HCT116 (cell line): Measurements from ENCODE around the gene TMTC3. TPM values are rescaled to one million over a fixed set of nuclear protein-coding genes. Genes with fewer than 3 reads are reported as not detected.

ENCODE experiments used
- ATAC-seq: fragments of 200-7000 bp; cut with Tn5 transposase; 2 replicates; pipeline ENCODE4 v1.9.1; 2020; ENCODE audit warnings: mild to moderate bottlenecking, moderate library complexity
- BruUV-seq: library from RNA; stranded (reverse); fragments of 400-500 nt; replicated peaks from 2 replicates; lab custom pipeline; 2021; lab: Mats Ljungman, UMichigan
- CTCF ChIA-PET: fragments of 300-600 bp; sonication (Branson Sonifier 250); formaldehyde crosslinking; loops from one replicate; lab custom pipeline; 2021; ENCODE audit warnings: antibody characterized with exemption; lab: Charles Lee
- POLR2A ChIA-PET: fragments of 300-600, 350-600 bp; sonication (Branson Sonifier 250); formaldehyde crosslinking; loops from one replicate; lab custom pipeline; 2021; ENCODE audit warnings: antibody characterized with exemption; lab: Charles Lee
- RAD21 ChIA-PET, 2 experiments: fragments of 300-600 bp; sonication (Branson Sonifier 250); formaldehyde crosslinking; loops; one replicate each; lab custom pipeline; 2023; ENCODE audit warnings: low total read pairs in 2 of 2; ENCODE audit not compliant: uncharacterized antibody in 2 of 2, unreplicated experiment in 2 of 2, low non-redundant PET in 1 of 2; lab: Charles Lee
- DNase-seq: peaks from one replicate; pipeline ENCODE4 v3.0.0-alpha.2; 2010; ENCODE audit warnings: low read depth, low spot score
- H2AFZ ChIP-seq: fragments of 200-600 bp; shearing (Covaris generic), sonication (generic); 2 replicates; pipeline ENCODE4 v1.6.1; 2017; ENCODE audit warnings: low read depth, mixed run types, mixed read lengths, antibody characterized with exemption, low read length; ENCODE audit not compliant: poor library complexity, severe bottlenecking
- H3K27ac ChIP-seq: 2 replicates; pipeline ENCODE4 v1.5.1; 2012; ENCODE audit warnings: low read depth, low read length
- H3K27me3 ChIP-seq: fragments of 200-600 bp; sonication (generic); 2 replicates; pipeline ENCODE4 v1.6.1; 2016; ENCODE audit warnings: mixed run types, low read length, mixed read lengths; ENCODE audit not compliant: insufficient read depth
- H3K36me3 ChIP-seq, 2 experiments: fragments of 200-500 bp in 1 of 2; fragments of 200-600 bp in 1 of 2; sonication (Bioruptor generic) in 1 of 2; sonication (generic) in 1 of 2; 2 replicates each; pipeline versions ENCODE4 v1.5.1 to v1.6.1; 2014 to 2016; ENCODE audit warnings: low read length in 2 of 2, inconsistent platforms in 1 of 2, mixed read lengths in 1 of 2, mixed run types in 1 of 2; ENCODE audit not compliant: insufficient read depth in 2 of 2, control insufficient read depth in 1 of 2
- H3K4me1 ChIP-seq, 2 experiments: fragments of 200-600 bp in 1 of 2; sonication (generic) in 1 of 2; 2 replicates each; pipeline versions ENCODE4 v1.5.1 to v1.6.1; 2012 to 2017; ENCODE audit warnings: low read length in 2 of 2, inconsistent platforms in 1 of 2, mild to moderate bottlenecking in 1 of 2, mixed read lengths in 1 of 2, mixed run types in 1 of 2, moderate library complexity in 1 of 2; ENCODE audit not compliant: insufficient read depth in 2 of 2, control insufficient read depth in 1 of 2
- H3K4me2 ChIP-seq: fragments of 200-600 bp; sonication (generic); 2 replicates; pipeline ENCODE4 v1.6.1; 2017; ENCODE audit warnings: mixed run types, low read length, mixed read lengths
- H3K4me3 ChIP-seq, 2 experiments: fragments of 200-600 bp in 1 of 2; sonication (generic) in 1 of 2; replicated peaks in 1 of 2; 2 replicates each; pipeline ENCODE4 v1.5.1; 2011 to 2016; ENCODE audit warnings: low read length in 2 of 2, control low read depth in 1 of 2, low read depth in 1 of 2, mild to moderate bottlenecking in 1 of 2, mixed read lengths in 1 of 2, mixed run types in 1 of 2
- H3K79me2 ChIP-seq: fragments of 200-600 bp; sonication (generic); 2 replicates; pipeline ENCODE4 v1.6.1; 2017; ENCODE audit warnings: mild to moderate bottlenecking, mixed run types, low read length, moderate library complexity, mixed read lengths; ENCODE audit not compliant: insufficient read depth
- H3K9ac ChIP-seq: fragments of 200-600 bp; sonication (generic); 2 replicates; pipeline ENCODE4 v1.6.1; 2016; ENCODE audit warnings: low read length, mixed read lengths
- H3K9me2 ChIP-seq: fragments of 200-600 bp; sonication (generic), shearing (Covaris generic); 2 replicates; pipeline ENCODE4 v1.6.1; 2017; ENCODE audit warnings: mixed run types, mild to moderate bottlenecking, moderate library complexity; ENCODE audit not compliant: insufficient read depth
- H3K9me3 ChIP-seq, 2 experiments: fragments of 200-500 bp in 1 of 2; fragments of 200-600 bp in 1 of 2; sonication (Bioruptor generic) in 1 of 2; sonication (generic) in 1 of 2; 2 replicates each; pipeline ENCODE4 v1.6.1; 2014 to 2017; ENCODE audit warnings: low read length in 2 of 2, mixed read lengths in 2 of 2, inconsistent platforms in 1 of 2, low read depth in 1 of 2, mild to moderate bottlenecking in 1 of 2, mixed run types in 1 of 2, moderate library complexity in 1 of 2; ENCODE audit not compliant: control insufficient read depth in 1 of 2, insufficient read depth in 1 of 2
- H4K20me1 ChIP-seq: fragments of 200-600 bp; sonication (generic), shearing (Covaris generic); 2 replicates; pipeline ENCODE4 v1.6.1; 2017; ENCODE audit warnings: mixed run types, mild to moderate bottlenecking, moderate library complexity; ENCODE audit not compliant: insufficient read depth
- CEBPB ChIP-seq: IDR thresholded peaks from 2 replicates; pipeline ENCODE4 v1.6.1; 2012; ENCODE audit warnings: low read depth
- EGR1 ChIP-seq: IDR thresholded peaks from 2 replicates; pipeline ENCODE4 v1.6.1; 2012; ENCODE audit warnings: low read depth
- ELF1 ChIP-seq: IDR thresholded peaks from 2 replicates; pipeline ENCODE4 v1.6.1; 2012; ENCODE audit warnings: low read depth, borderline replicate concordance
- EZH2 ChIP-seq: fragments of 200-600 bp; sonication (generic); IDR thresholded peaks from 2 replicates; pipeline ENCODE4 v1.6.1; 2017; ENCODE audit warnings: antibody characterized with exemption, mixed run types
- EZH2phosphoT487 ChIP-seq: fragments of 200-600 bp; IDR thresholded peaks from 2 replicates; pipeline ENCODE4 v1.6.1; 2018; ENCODE audit warnings: antibody characterized with exemption, borderline replicate concordance
- FOSL1 ChIP-seq: IDR thresholded peaks from 2 replicates; pipeline ENCODE4 v1.6.1; 2012; ENCODE audit warnings: low read depth
- POLR2A ChIP-seq: IDR thresholded peaks from 2 replicates; pipeline ENCODE4 v1.7.0; 2011; ENCODE audit warnings: borderline replicate concordance; ENCODE audit not compliant: insufficient read depth, insufficient read length; ENCODE audit errors: extremely low read depth
- POLR2AphosphoS5 ChIP-seq: IDR thresholded peaks from 2 replicates; pipeline ENCODE4 v1.6.1; 2011; ENCODE audit warnings: mild to moderate bottlenecking, low read depth, low read length, moderate library complexity
- RAD21 ChIP-seq: IDR thresholded peaks from 2 replicates; pipeline ENCODE4 v1.6.1; 2012; ENCODE audit warnings: low read depth, mild to moderate bottlenecking
- SIN3A ChIP-seq: IDR thresholded peaks from 2 replicates; pipeline ENCODE4 v1.6.1; 2012; ENCODE audit warnings: low read depth
- SP1 ChIP-seq: IDR thresholded peaks from 2 replicates; pipeline ENCODE4 v1.6.1; 2012; ENCODE audit warnings: low read depth
- SRF ChIP-seq: IDR thresholded peaks from 2 replicates; pipeline ENCODE4 v1.6.1; 2012; ENCODE audit warnings: low read depth
- TCF7L2 ChIP-seq: IDR thresholded peaks from 2 replicates; pipeline ENCODE4 v1.7.0; 2011; ENCODE audit warnings: borderline replicate concordance, inconsistent platforms; ENCODE audit not compliant: insufficient read depth, insufficient read length; ENCODE audit errors: extremely low read depth
- YY1 ChIP-seq: IDR thresholded peaks from 2 replicates; pipeline ENCODE4 v1.6.1; 2011; ENCODE audit warnings: low read length, low read depth, moderate library complexity, mild to moderate bottlenecking; ENCODE audit not compliant: insufficient replicate concordance; ENCODE audit errors: extremely low read depth
- ZFX ChIP-seq: fragments of 450-650 bp; IDR thresholded peaks from 2 replicates; pipeline ENCODE4 v1.6.1; 2017
- ZNF274 ChIP-seq: fragments of 200-500 bp; sonication (Bioruptor generic); IDR thresholded peaks from 2 replicates; pipeline ENCODE4 v1.6.1; 2014; ENCODE audit warnings: mild to moderate bottlenecking, low read depth, low read length, inconsistent platforms
- intact Hi-C: fragments of 100-400 bp; cut with micrococcal nuclease; formaldehyde crosslinking; loops from 2 replicates; pipeline ENCODE4 v1.10.0; 2022
- total RNA-seq: library from RNA; stranded (reverse); gene quantifications from one replicate; pipeline ENCODE4 v1.2.1, GENCODE V29; 2021; ENCODE audit not compliant: unreplicated experiment
- TF ChIP-seq, protein P1 (sequence below): IDR thresholded peaks from 2 replicates; pipeline ENCODE4 v1.6.1; 2012
- TF ChIP-seq, protein P2 (sequence below), 3 experiments: fragments of 200-600 bp in 1 of 3; sonication (generic) in 1 of 3; IDR thresholded peaks in 2 of 3; conservative IDR thresholded peaks in 1 of 3; 2 replicates each; pipeline ENCODE4 v1.5.1; 2012 to 2017; ENCODE audit warnings: low read depth in 2 of 3, low read length in 2 of 3, antibody characterized with exemption in 1 of 3, borderline replicate concordance in 1 of 3, control low read depth in 1 of 3, mild to moderate bottlenecking in 1 of 3, mixed read lengths in 1 of 3, mixed run types in 1 of 3, moderate library complexity in 1 of 3; ENCODE audit not compliant: insufficient read depth in 1 of 3

The TMTC3 gene
- total RNA-seq, 1 experiment from 2014 or later, result 22.5 TPM

DNA sequence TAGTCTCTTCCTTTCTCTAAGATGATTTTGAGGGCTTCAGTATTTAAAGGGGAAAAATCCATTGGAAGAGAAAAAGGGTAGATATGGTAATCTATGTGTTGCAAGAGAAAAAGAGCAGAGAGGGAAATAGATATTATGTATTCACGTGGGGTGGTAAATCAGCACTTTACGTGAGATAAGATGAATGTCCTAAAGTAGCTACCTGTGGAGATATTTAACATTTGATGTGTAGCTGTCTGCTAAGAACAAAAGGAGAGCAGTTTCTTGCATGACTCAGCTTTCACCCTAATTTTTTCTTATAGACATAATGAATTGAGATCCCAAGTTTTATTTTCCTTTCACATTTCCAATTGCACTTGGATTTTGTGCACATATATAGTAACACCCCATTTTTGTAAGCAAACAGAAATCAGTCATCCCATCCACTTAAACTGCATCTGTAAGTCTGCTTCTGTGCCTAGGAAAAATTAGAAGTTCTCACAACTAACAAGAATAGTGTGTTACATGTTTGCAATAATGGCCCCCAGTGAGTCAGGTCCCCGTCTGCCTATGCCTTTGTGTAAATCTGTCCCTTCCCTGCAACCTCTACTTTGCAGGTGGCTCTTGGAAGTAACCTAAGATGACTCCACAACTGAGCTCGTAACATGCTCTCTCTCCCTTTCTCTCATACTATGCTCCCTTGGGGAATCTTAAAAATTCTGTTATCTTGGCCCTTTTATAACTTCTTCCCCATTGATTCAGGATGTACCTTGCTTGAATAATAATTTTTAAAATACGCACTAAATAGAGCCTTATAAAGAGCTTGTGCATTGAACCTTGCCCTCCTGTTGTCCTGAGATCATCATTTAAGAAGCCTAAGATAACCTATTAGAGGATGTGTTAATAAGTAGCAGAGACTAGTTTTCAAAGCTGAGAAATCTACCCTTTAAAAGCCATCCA is 3.7 kb downstream of the TMTC3 start:
- H3K4me2 ChIP-seq, result no peak overlapping the region
- H3K4me1 ChIP-seq, result peaks cover 3 to 9% of the 10 kb centered on the region in 2 experiments; a peak in 3 of 4 replicates
- H3K27ac ChIP-seq, result no peak overlapping the region
- no peak for DNase-seq
- H3K36me3 ChIP-seq, result no peaks in the 10 kb centered on the region
- POLR2A ChIA-PET, result no interaction called here
- no peaks in the 10 kb centered on the region for H3K9me3 ChIP-seq
- CTCF ChIA-PET, result no interaction called here
- H4K20me1 ChIP-seq, result no peaks in the 10 kb centered on the region
- peaks cover 61% of the 10 kb centered on the region for H3K79me2 ChIP-seq
- RAD21 ChIA-PET, result no interaction called here
- no TSS peak for BruUV-seq
- no peak overlapping the region for H3K9ac ChIP-seq
- no peaks in the 10 kb centered on the region for H3K9me2 ChIP-seq
- no peak overlapping the region for H3K4me3 ChIP-seq
- ATAC-seq, result no peak
- no peak for TF ChIP-seq SRF
- H2AFZ ChIP-seq, result no peak overlapping the region
- intact Hi-C loops, result no loop called here
- no peaks in the 10 kb centered on the region for H3K27me3 ChIP-seq

DNA sequence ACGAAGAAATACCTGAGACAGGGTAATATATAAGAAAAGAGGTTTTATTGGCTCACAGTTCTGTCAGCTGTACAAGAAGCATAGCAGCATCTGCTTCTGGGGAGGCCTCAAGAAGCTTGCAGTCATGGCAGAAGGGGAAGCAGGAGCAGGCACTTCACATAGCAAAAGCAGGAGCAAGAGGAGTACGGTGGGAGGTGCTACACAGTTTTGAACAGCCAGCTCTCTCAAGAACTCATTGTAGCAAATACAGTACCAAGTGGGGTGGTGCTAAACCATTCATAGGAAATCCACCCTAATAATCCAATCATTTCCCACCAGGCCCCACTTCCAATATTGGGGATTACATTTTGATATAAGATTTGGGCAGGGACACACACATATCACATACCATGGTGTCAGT is 8.0 kb downstream of the TMTC3 start:
- Histone ChIP-seq H3K79me2 (peaks cover 65% of the 10 kb centered on the region), H3K4me2 (no peak overlapping the region), H4K20me1 (no peaks in the 10 kb centered on the region), H2AFZ (no peak overlapping the region), H3K4me3 (no peak overlapping the region), H3K9me2 (no peaks in the 10 kb centered on the region), H3K27me3 (no peaks in the 10 kb centered on the region), H3K9me3 (no peaks in the 10 kb centered on the region), H3K27ac (no peak overlapping the region), H3K9ac (no peak overlapping the region), H3K36me3 (no peaks in the 10 kb centered on the region), H3K4me1 (no peaks in the 10 kb centered on the region)
- CTCF ChIA-PET, result no interaction called here
- DNase-seq (no peak), ATAC-seq (no peak)
- POLR2A ChIA-PET, result no interaction called here
- intact Hi-C loops, result loop anchor here (5.0 kb wide), 1 partner anchor 432 kb away; the partner anchor contains the start of gene KITLG
- RAD21 ChIA-PET, result no interaction called here
- TF ChIP-seq SRF (no peak), FOSL1 (no peak), ELF1 (no peak), EGR1 (no peak), CEBPB (no peak), POLR2AphosphoS5 (no peak), RAD21 (no peak), ZNF274 (no peak), EZH2 (no peak), YY1 (no peak), ZFX (no peak), SP1 (no peak), TCF7L2 (no peak), EZH2phosphoT487 (no peak), SIN3A (no peak), POLR2A (no peak)
- TF ChIP-seq, protein P1, sequence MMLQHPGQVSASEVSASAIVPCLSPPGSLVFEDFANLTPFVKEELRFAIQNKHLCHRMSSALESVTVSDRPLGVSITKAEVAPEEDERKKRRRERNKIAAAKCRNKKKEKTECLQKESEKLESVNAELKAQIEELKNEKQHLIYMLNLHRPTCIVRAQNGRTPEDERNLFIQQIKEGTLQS, result no peak
- TF ChIP-seq, protein P2, sequence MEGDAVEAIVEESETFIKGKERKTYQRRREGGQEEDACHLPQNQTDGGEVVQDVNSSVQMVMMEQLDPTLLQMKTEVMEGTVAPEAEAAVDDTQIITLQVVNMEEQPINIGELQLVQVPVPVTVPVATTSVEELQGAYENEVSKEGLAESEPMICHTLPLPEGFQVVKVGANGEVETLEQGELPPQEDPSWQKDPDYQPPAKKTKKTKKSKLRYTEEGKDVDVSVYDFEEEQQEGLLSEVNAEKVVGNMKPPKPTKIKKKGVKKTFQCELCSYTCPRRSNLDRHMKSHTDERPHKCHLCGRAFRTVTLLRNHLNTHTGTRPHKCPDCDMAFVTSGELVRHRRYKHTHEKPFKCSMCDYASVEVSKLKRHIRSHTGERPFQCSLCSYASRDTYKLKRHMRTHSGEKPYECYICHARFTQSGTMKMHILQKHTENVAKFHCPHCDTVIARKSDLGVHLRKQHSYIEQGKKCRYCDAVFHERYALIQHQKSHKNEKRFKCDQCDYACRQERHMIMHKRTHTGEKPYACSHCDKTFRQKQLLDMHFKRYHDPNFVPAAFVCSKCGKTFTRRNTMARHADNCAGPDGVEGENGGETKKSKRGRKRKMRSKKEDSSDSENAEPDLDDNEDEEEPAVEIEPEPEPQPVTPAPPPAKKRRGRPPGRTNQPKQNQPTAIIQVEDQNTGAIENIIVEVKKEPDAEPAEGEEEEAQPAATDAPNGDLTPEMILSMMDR (IDR thresholded peaks at IDR 0.05 in 2 of 3, conservative IDR thresholded peaks at IDR 0.05 in 1 of 3; ENCODE audit: borderline replicate concordance in 1 of 3, insufficient read depth in 1 of 3, low read depth in 2 of 3, low read length in 2 of 3), result no peak
- BruUV-seq, result no TSS peak
